ENCODE measurements around the gene RAC3. TPM values are rescaled to one million over a fixed set of nuclear protein-coding genes. Genes with fewer than 3 reads are reported as not detected.

The RAC3 gene
- total and polyA plus RNA-seq, 2 experiments from 2014 or later = 1.3 to 7.9 TPM

DNA sequence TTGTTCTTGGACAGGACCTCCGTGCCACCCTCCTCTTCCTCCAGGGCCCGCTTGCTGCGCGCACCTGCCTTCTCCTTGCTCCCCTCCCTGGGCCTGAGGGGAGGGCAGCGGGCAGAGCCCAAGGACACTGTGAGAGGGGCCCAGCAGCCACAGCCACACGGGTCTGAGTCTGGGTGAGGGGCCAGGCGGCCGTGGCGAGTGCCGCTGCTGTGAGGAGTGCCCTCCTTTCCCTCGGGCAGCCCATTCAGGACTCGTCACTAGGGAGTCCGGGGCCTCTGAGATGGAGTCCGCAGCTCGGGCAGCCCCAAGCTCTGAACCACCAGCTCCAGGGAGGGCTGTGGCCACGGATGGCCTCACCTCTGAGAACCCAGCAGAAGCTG is 28.5 kb downstream of the RAC3 start:
- TF ChIP-seq EZH2phosphoT487 (IDR thresholded peaks at IDR 0.05; ENCODE audit: insufficient read depth, low read depth) = no peak
- no peak for TF ChIP-seq EZH2 (IDR thresholded peaks at IDR 0.05; ENCODE audit: insufficient read depth, poor library complexity, severe bottlenecking)

DNA sequence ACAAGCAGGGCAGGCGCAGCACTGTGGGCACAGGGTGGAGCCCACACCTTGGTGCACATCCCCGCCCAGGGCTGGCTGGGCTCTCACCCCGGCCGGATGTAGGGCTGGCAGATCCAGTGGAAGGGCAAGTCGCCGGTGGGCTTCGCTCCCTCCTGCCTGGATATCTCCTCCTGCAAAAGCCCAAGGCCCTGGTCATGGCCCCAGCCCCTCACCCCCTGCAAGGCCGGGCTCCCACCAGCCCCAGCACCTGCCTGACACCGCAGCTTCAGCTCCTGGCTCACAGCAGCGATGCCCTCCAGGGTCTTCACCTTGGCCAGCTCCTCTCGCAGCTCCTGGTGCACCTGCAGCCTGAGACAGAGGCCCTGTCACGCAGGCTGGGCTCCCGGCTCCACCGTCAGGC is 29.1 kb downstream of the RAC3 start:
- DNase-seq = no peak
- WGBS, 2 experiments (ENCODE audit: low coverage in 1 of 2, low lambda C conversion rate in 2 of 2, missing lambda C conversion rate in 2 of 2) = 93% methylated on average over 13 to 14 of the region's 14 CpGs
- H3K36me3 ChIP-seq (ENCODE audit: low read depth) = no peaks in the 10 kb centered on the region

More for the DNA sequence above, 28.5 kb downstream of the RAC3 start:
- Histone ChIP-seq H3K4me1 (ENCODE audit: insufficient read depth) (peaks cover 3% of the 10 kb centered on the region; the same call in 1 of the 2 replicates), H3K9me3 (ENCODE audit: low read depth) (no peaks in the 10 kb centered on the region), H3K4me2 (ENCODE audit: unreplicated experiment) (no peak overlapping the region), H3K36me3 (ENCODE audit: low read depth) (no peaks in the 10 kb centered on the region), H3K9me2 (ENCODE audit: insufficient read depth) (no peaks in the 10 kb centered on the region), H3K4me3 (no peak overlapping the region), H2AFZ (no peak overlapping the region), H3K27me3 (replicated peaks; ENCODE audit: insufficient read depth) (no peaks in the 10 kb centered on the region), H3K27ac (no peak overlapping the region), H3K9ac (no peak overlapping the region), H3F3A (ENCODE audit: insufficient read depth) (no peaks in the 10 kb centered on the region), H4K20me1 (ENCODE audit: insufficient read depth) (no peaks in the 10 kb centered on the region), H3K79me2 (ENCODE audit: insufficient read depth) (peaks cover 25% of the 10 kb centered on the region)
- no peak for DNase-seq
- in situ Hi-C loops (cut with MboI) = no loop called here
- WGBS, 2 experiments (ENCODE audit: low coverage in 1 of 2, low lambda C conversion rate in 2 of 2, missing lambda C conversion rate in 2 of 2) = 86 to 87% methylated on average over 15 to 16 of the region's 16 CpGs

DNA sequence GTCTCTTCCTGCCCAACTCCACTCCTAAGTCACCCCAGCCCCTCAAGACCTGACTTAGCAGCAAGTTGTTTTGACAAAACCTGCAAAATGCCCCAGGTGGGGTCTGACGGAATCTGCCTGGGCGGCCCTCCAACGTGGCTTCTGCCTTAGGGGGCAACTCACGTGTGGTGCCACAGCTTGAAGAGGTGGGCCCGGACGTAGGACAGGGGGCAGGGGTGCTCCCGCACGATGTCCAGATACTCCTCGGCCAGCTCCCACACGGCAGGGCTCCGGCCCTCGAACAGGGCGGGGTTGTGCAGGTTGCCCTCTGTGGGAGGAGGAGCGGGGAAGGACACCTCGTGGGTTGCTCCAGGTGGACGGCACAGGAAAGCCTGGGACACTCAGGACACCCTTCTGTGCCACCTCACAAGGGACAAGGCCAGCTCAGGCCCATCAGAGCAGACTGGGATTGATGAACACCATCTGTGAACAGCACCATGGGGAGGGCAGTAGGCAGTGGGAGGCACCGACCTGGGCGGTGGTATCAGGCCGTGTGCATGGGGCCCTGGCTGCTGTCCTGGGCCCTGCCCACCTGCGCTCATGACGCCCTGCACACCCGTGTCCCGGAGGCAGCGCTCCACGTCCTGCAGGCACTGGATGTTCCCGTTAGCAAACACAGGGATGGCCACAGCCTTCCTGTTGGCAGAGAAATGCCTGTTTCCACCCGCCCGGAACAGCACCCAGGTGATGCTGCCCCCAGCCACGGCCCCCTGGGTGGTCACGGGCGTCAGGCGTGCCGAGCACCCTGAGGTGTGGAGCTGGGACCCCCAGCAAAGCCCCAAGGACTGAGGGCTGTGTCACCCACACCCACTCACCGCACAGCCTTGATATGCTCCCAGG is 29.8 kb downstream of the RAC3 start:
- Histone ChIP-seq H3F3A (ENCODE audit: insufficient read depth) (no peaks in the 10 kb centered on the region), H3K9me2 (ENCODE audit: insufficient read depth) (no peaks in the 10 kb centered on the region), H2AFZ (no peak overlapping the region), H4K20me1 (ENCODE audit: insufficient read depth) (no peaks in the 10 kb centered on the region), H3K27ac (no peak overlapping the region), H3K4me2 (ENCODE audit: unreplicated experiment) (no peak overlapping the region), H3K4me3 (no peak overlapping the region), H3K36me3 (ENCODE audit: low read depth) (no peaks in the 10 kb centered on the region), H3K9me3 (ENCODE audit: low read depth) (no peaks in the 10 kb centered on the region), H3K4me1 (ENCODE audit: insufficient read depth) (peaks cover 3% of the 10 kb centered on the region; the same call in 1 of the 2 replicates), H3K27me3 (replicated peaks; ENCODE audit: insufficient read depth) (no peaks in the 10 kb centered on the region), H3K9ac (no peak overlapping the region), H3K79me2 (ENCODE audit: insufficient read depth) (peaks cover 35% of the 10 kb centered on the region)
- in situ Hi-C loops (cut with MboI) = no loop called here
- TF ChIP-seq EZH2 (IDR thresholded peaks at IDR 0.05; ENCODE audit: insufficient read depth, poor library complexity, severe bottlenecking) (no peak), EZH2phosphoT487 (IDR thresholded peaks at IDR 0.05; ENCODE audit: insufficient read depth, low read depth) (no peak)
- DNase-seq = no peak
- WGBS, 2 experiments (ENCODE audit: low coverage in 1 of 2, low lambda C conversion rate in 2 of 2, missing lambda C conversion rate in 2 of 2) = 87 to 89% methylated on average over 34 of the region's 34 CpGs

More for the DNA sequence above, 29.1 kb downstream of the RAC3 start:
- peaks cover 3% of the 10 kb centered on the region; the same call in 1 of the 2 replicates for H3K4me1 ChIP-seq (ENCODE audit: insufficient read depth)
- no peak overlapping the region for H3K9ac ChIP-seq
- no peak overlapping the region for H3K4me2 ChIP-seq (ENCODE audit: unreplicated experiment)
- no peak overlapping the region for H3K27ac ChIP-seq
- TF ChIP-seq EZH2phosphoT487 (IDR thresholded peaks at IDR 0.05; ENCODE audit: insufficient read depth, low read depth) (no peak), EZH2 (IDR thresholded peaks at IDR 0.05; ENCODE audit: insufficient read depth, poor library complexity, severe bottlenecking) (no peak)
- no peaks in the 10 kb centered on the region for H3K27me3 ChIP-seq (replicated peaks; ENCODE audit: insufficient read depth)
- in situ Hi-C loops (cut with MboI) = no loop called here
- no peak overlapping the region for H3K4me3 ChIP-seq
- peaks cover 29% of the 10 kb centered on the region for H3K79me2 ChIP-seq (ENCODE audit: insufficient read depth)
- no peaks in the 10 kb centered on the region for H4K20me1 ChIP-seq (ENCODE audit: insufficient read depth)
- no peaks in the 10 kb centered on the region for H3K9me2 ChIP-seq (ENCODE audit: insufficient read depth)
- no peaks in the 10 kb centered on the region for H3K9me3 ChIP-seq (ENCODE audit: low read depth)
- no peak overlapping the region for H2AFZ ChIP-seq
- H3F3A ChIP-seq (ENCODE audit: insufficient read depth) = no peaks in the 10 kb centered on the region

DNA sequence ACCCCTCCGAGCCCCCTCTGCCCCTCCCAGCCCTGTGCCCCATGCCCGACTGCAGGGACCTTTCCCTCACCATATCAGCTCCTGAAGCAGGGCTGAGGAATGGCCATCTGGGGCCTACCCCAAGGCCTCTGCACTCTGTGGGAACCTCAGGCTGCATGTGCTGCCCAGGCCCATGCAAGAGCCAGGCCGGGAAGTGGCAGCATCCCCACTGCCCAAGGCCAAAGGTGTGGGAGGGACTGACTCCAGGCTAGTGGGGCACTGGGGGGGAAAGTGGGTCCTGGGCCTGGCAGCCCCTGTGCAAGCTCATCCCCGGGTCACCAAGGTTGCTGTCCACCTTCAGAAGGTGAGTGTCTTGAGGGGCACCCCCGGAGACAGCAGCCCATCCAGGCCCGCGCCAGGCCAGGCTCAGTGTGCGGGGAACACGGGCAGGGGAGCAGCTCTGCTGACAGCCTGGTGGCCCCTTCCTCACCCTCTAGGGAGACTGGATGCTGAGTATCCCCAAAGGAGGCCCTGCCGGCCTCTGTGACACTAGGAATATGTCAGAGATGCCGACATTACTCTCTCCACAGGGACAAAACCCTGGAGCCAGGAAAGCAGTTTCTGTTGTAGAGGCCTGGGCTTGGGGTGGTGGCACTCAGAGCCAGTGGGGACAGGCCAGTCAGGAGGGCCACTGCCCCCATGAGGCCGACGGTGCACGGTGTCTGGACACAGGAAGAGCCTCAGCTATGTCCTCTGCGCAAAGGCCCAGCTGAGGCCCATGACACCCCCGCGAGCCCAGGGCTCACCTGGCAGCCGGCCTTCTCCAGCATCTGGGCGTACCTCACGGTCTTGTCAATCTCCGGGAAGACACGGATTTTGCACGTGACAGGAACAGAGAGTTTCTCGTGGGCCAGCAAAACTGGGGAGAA is 30.9 kb downstream of the RAC3 start:
- DNase-seq = no peak
- H3K9me2 ChIP-seq (ENCODE audit: insufficient read depth) = no peaks in the 10 kb centered on the region
- in situ Hi-C loops (cut with MboI) = no loop called here
- H3K9me3 ChIP-seq (ENCODE audit: low read depth) = no peaks in the 10 kb centered on the region
- H3K9ac ChIP-seq = no peak overlapping the region
- H2AFZ ChIP-seq = no peak overlapping the region
- no peaks in the 10 kb centered on the region for H3K36me3 ChIP-seq (ENCODE audit: low read depth)
- no peaks in the 10 kb centered on the region for H3F3A ChIP-seq (ENCODE audit: insufficient read depth)
- peaks cover 3% of the 10 kb centered on the region; the same call in 1 of the 2 replicates for H3K4me1 ChIP-seq (ENCODE audit: insufficient read depth)
- H3K27me3 ChIP-seq (replicated peaks; ENCODE audit: insufficient read depth) = no peaks in the 10 kb centered on the region
- WGBS, 2 experiments (ENCODE audit: low coverage in 1 of 2, low lambda C conversion rate in 2 of 2, missing lambda C conversion rate in 2 of 2) = 81 to 86% methylated on average over 23 to 24 of the region's 24 CpGs
- no peak overlapping the region for H3K4me2 ChIP-seq (ENCODE audit: unreplicated experiment)
- no peaks in the 10 kb centered on the region for H4K20me1 ChIP-seq (ENCODE audit: insufficient read depth)
- no peak for TF ChIP-seq EZH2 (IDR thresholded peaks at IDR 0.05; ENCODE audit: insufficient read depth, poor library complexity, severe bottlenecking)
- TF ChIP-seq EZH2phosphoT487 (IDR thresholded peaks at IDR 0.05; ENCODE audit: insufficient read depth, low read depth) = no peak
- H3K4me3 ChIP-seq = no peak overlapping the region
- H3K79me2 ChIP-seq (ENCODE audit: insufficient read depth) = peaks cover 38% of the 10 kb centered on the region
- H3K27ac ChIP-seq = no peak overlapping the region

Measured in GM23248 (cell line).